Measurements from ENCODE around the gene CNKSR3. TPM values are rescaled to one million over a fixed set of nuclear protein-coding genes. Genes with fewer than 3 reads are reported as not detected.

CNKSR3 gene
- total and polyA plus RNA-seq, 2 experiments from 2014 or later = 1.9 to 5.7 TPM

DNA sequence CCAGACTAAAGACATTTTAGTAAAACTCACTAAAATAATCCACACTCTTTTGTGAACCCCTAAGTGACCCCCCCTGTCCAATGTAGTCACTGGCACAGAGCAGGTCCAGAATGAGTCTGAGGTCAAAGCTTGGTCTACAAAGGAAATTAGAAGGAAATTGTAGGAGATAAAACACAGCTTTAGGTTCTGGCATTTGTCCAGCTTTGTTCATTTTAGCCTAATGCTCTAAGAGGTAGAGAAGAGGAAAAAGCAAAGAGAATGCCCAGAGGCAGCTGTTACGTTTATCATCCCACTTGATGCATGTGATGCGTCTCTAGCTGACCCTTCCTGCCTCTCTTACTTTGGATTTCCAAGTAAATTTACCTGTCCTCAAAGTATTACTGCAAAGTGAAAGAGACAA, 62.5 kb downstream of the CNKSR3 start:
- Mint-ChIP-seq H3K27ac (no peak overlapping the region), H3K36me3 (ENCODE audit: low read depth) (no peaks in the 10 kb centered on the region)
- no peak for DNase-seq (ENCODE audit: low spot score)

GRCh38 chr6:154446984-154447383, 63.5 kb downstream of the CNKSR3 start:
- Histone ChIP-seq H3K4me1 (ENCODE audit: insufficient read depth) (no peaks in the 10 kb centered on the region), H3K4me2 (no peak overlapping the region), H3K27ac (ENCODE audit: low read depth) (no peak overlapping the region), H3K36me3 (ENCODE audit: insufficient read depth) (no peaks in the 10 kb centered on the region), H3K27me3 (ENCODE audit: insufficient read depth) (no peaks in the 10 kb centered on the region), H3K79me2 (replicated peaks; ENCODE audit: insufficient read depth) (no peaks in the 10 kb centered on the region; the same call in 1 of the 2 replicates), H3K4me3 (no peak overlapping the region), H2AFZ (no peak overlapping the region), H3F3A (replicated peaks; ENCODE audit: low read depth) (no peaks in the 10 kb centered on the region), H3K9me2 (ENCODE audit: insufficient read depth) (no peaks in the 10 kb centered on the region), H4K20me1 (replicated peaks; ENCODE audit: insufficient read depth) (no peaks in the 10 kb centered on the region; the same call in 1 of the 2 replicates)
- Mint-ChIP-seq H3K4me3 (no peak overlapping the region), H3K4me1 (no peaks in the 10 kb centered on the region; the same call in 2 of the 3 replicates), H3K36me3 (ENCODE audit: low read depth) (peaks cover 2% of the 10 kb centered on the region; the same call in 1 of the 3 replicates), H3K27me3 (ENCODE audit: insufficient read depth, low read depth, poor library complexity) (peaks cover 4% of the 10 kb centered on the region), H3K9me3 (no peaks in the 10 kb centered on the region), H3K27ac (no peak overlapping the region)
- DNase-seq (ENCODE audit: low spot score) = no peak
- TF ChIP-seq CTCF (conservative IDR thresholded peaks at IDR 0.05; ENCODE audit: low read depth in 2 of 2) (no peak), POLR2AphosphoS5 (IDR thresholded peaks at IDR 0.05; ENCODE audit: low read depth) (no peak), ZNF114 (CRISPR knock-in tag; IDR thresholded peaks at IDR 0.05) (no peak), EZH2 (IDR thresholded peaks at IDR 0.05; ENCODE audit: low read depth, unreplicated experiment) (no peak), ETS1 (IDR thresholded peaks at IDR 0.05) (no peak)
- TF ChIP-seq, protein P1, sequence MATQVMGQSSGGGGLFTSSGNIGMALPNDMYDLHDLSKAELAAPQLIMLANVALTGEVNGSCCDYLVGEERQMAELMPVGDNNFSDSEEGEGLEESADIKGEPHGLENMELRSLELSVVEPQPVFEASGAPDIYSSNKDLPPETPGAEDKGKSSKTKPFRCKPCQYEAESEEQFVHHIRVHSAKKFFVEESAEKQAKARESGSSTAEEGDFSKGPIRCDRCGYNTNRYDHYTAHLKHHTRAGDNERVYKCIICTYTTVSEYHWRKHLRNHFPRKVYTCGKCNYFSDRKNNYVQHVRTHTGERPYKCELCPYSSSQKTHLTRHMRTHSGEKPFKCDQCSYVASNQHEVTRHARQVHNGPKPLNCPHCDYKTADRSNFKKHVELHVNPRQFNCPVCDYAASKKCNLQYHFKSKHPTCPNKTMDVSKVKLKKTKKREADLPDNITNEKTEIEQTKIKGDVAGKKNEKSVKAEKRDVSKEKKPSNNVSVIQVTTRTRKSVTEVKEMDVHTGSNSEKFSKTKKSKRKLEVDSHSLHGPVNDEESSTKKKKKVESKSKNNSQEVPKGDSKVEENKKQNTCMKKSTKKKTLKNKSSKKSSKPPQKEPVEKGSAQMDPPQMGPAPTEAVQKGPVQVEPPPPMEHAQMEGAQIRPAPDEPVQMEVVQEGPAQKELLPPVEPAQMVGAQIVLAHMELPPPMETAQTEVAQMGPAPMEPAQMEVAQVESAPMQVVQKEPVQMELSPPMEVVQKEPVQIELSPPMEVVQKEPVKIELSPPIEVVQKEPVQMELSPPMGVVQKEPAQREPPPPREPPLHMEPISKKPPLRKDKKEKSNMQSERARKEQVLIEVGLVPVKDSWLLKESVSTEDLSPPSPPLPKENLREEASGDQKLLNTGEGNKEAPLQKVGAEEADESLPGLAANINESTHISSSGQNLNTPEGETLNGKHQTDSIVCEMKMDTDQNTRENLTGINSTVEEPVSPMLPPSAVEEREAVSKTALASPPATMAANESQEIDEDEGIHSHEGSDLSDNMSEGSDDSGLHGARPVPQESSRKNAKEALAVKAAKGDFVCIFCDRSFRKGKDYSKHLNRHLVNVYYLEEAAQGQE (IDR thresholded peaks at IDR 0.05; ENCODE audit: unreplicated experiment) = no peak
- ATAC-seq = no peak

More for the DNA sequence above, 62.5 kb downstream of the CNKSR3 start:
- no peak overlapping the region for H3K27ac ChIP-seq (ENCODE audit: low read depth)
- no peaks in the 10 kb centered on the region for H3K9me2 ChIP-seq (ENCODE audit: insufficient read depth)
- no peaks in the 10 kb centered on the region for H3K27me3 ChIP-seq (ENCODE audit: insufficient read depth)
- no peak overlapping the region for H3K4me2 ChIP-seq
- H3K79me2 ChIP-seq (replicated peaks; ENCODE audit: insufficient read depth) = no peaks in the 10 kb centered on the region; the same call in 1 of the 2 replicates
- H3F3A ChIP-seq (replicated peaks; ENCODE audit: low read depth) = no peaks in the 10 kb centered on the region
- no peaks in the 10 kb centered on the region for H3K4me1 ChIP-seq (ENCODE audit: insufficient read depth)
- no peak for ATAC-seq
- Mint-ChIP-seq H3K4me1 (no peaks in the 10 kb centered on the region; the same call in 2 of the 3 replicates), H3K4me3 (no peak overlapping the region), H3K27me3 (ENCODE audit: insufficient read depth, low read depth, poor library complexity) (peaks cover 2% of the 10 kb centered on the region), H3K9me3 (no peaks in the 10 kb centered on the region)
- H3K36me3 ChIP-seq (ENCODE audit: insufficient read depth) = no peaks in the 10 kb centered on the region
- TF ChIP-seq EZH2 (IDR thresholded peaks at IDR 0.05; ENCODE audit: low read depth, unreplicated experiment) = no peak
- no peak for TF ChIP-seq EZH2phosphoT487 (IDR thresholded peaks at IDR 0.05; ENCODE audit: unreplicated experiment)
- no peak for TF ChIP-seq NANOG (IDR thresholded peaks at IDR 0.05; ENCODE audit: borderline replicate concordance)
- no peak for TF ChIP-seq ZNF331 (CRISPR knock-in tag; IDR thresholded peaks at IDR 0.05; ENCODE audit: low read depth)
- no peak for TF ChIP-seq POLR2AphosphoS5 (IDR thresholded peaks at IDR 0.05; ENCODE audit: low read depth)
- no peak for TF ChIP-seq ETS1 (IDR thresholded peaks at IDR 0.05)
- TF ChIP-seq, protein P1 (IDR thresholded peaks at IDR 0.05; ENCODE audit: unreplicated experiment) = no peak
- no peak for TF ChIP-seq JUNB (IDR thresholded peaks at IDR 0.05; ENCODE audit: unreplicated experiment)
- H3K4me3 ChIP-seq = no peak overlapping the region
- no peaks in the 10 kb centered on the region; the same call in 1 of the 2 replicates for H4K20me1 ChIP-seq (replicated peaks; ENCODE audit: insufficient read depth)
- H2AFZ ChIP-seq = no peak overlapping the region

All from GM23338 (cell line).